Loucy (cell line): ENCODE results near the gene ALKBH8.

Experiments used
- H2AFZ ChIP-seq: fragments of 200-600 bp; sonication (generic); 2 replicates; pipeline ENCODE4 v1.6.0; 2016; ENCODE audit warnings: antibody characterized with exemption, mild to moderate bottlenecking, low read length, moderate library complexity
- H3F3A ChIP-seq: fragments of 200-600 bp; 2 replicates; pipeline ENCODE4 v1.6.0; 2016; ENCODE audit warnings: antibody characterized with exemption, low read depth, mild to moderate bottlenecking
- H3K27me3 ChIP-seq: fragments of 200-600 bp; sonication (generic); 2 replicates; pipeline ENCODE4 v1.6.1; 2014; ENCODE audit warnings: low read length, mild to moderate bottlenecking; ENCODE audit not compliant: insufficient read depth, poor library complexity, severe bottlenecking
- H3K36me3 ChIP-seq: fragments of 200-600 bp; sonication (generic); 2 replicates; pipeline ENCODE4 v1.6.1; 2016; ENCODE audit warnings: low read length; ENCODE audit not compliant: insufficient read depth
- H3K4me1 ChIP-seq: fragments of 200-600 bp; sonication (generic); 2 replicates; pipeline ENCODE4 v1.5.1; 2014; ENCODE audit warnings: low read length, mild to moderate bottlenecking; ENCODE audit not compliant: insufficient read depth, poor library complexity, severe bottlenecking
- H3K4me2 ChIP-seq: fragments of 200-600 bp; sonication (generic); 2 replicates; pipeline ENCODE4 v1.6.0; 2014; ENCODE audit warnings: antibody characterized with exemption, low read length, low read depth, mild to moderate bottlenecking; ENCODE audit not compliant: poor library complexity, severe bottlenecking
- H3K4me3 ChIP-seq: fragments of 200-600 bp; sonication (generic); 2 replicates; pipeline ENCODE4 v1.5.1; 2014; ENCODE audit warnings: low read length, mild to moderate bottlenecking, mixed read lengths; ENCODE audit not compliant: poor library complexity, severe bottlenecking
- H3K79me2 ChIP-seq: fragments of 200-600 bp; sonication (generic); 2 replicates; pipeline ENCODE4 v1.6.1; 2014; ENCODE audit warnings: low read length; ENCODE audit not compliant: insufficient read depth
- H3K9ac ChIP-seq: fragments of 200-600 bp; sonication (generic); 2 replicates; pipeline ENCODE4 v1.6.0; 2014; ENCODE audit warnings: mild to moderate bottlenecking, low read depth, low read length, moderate library complexity; ENCODE audit not compliant: poor library complexity, severe bottlenecking
- H3K9me2 ChIP-seq: fragments of 200-600 bp; sonication (generic); replicated peaks from 2 replicates; pipeline ENCODE4 v1.6.1; 2016; ENCODE audit warnings: low read depth, low read length, mixed read lengths
- H3K9me3 ChIP-seq: fragments of 200-600 bp; sonication (generic); 2 replicates; pipeline ENCODE4 v1.6.1; 2014; ENCODE audit warnings: mild to moderate bottlenecking, antibody characterized with exemption, low read length, low read depth; ENCODE audit not compliant: insufficient read depth
- H4K20me1 ChIP-seq: fragments of 200-600 bp; sonication (generic); 2 replicates; pipeline ENCODE4 v1.6.0; 2014; ENCODE audit warnings: antibody characterized with exemption, low read length, mild to moderate bottlenecking; ENCODE audit not compliant: insufficient read depth, poor library complexity, severe bottlenecking
- CTCF ChIP-seq: fragments of 200-600 bp; sonication (generic); conservative IDR thresholded peaks from 2 replicates; pipeline ENCODE4 v1.5.1; 2014; ENCODE audit warnings: mild to moderate bottlenecking, antibody characterized with exemption, low read length
- EZH2phosphoT487 ChIP-seq: fragments of 200-600 bp; IDR thresholded peaks from 2 replicates; pipeline ENCODE4 v1.6.1; 2018; ENCODE audit warnings: antibody characterized with exemption, mild to moderate bottlenecking, moderate library complexity, borderline replicate concordance

Gene ALKBH8

GRCh38 chr11:107562647-107563208 is 2.8 kb downstream of the ALKBH8 start:
- Histone ChIP-seq H3K9me2 (no peaks in the 10 kb centered on the region), H3K36me3 (no peaks in the 10 kb centered on the region), H3K4me1 (peaks cover 28% of the 10 kb centered on the region), H3K4me2 (peak overlapping the region; percentile 87), H3K27me3 (no peaks in the 10 kb centered on the region), H3K9ac (peak overlapping the region; percentile 74), H3F3A (no peaks in the 10 kb centered on the region), H3K79me2 (peaks cover 32% of the 10 kb centered on the region; the same call in 1 of the 2 replicates), H3K9me3 (no peaks in the 10 kb centered on the region), H2AFZ (no peak overlapping the region), H3K4me3 (peak overlapping the region; percentile 87), H4K20me1 (no peaks in the 10 kb centered on the region)
- TF ChIP-seq CTCF, result no peak
- TF ChIP-seq EZH2phosphoT487, result no peak

- Histone ChIP-seq H3K9me3 (no peaks in the 10 kb centered on the region), H3K9ac (no peak overlapping the region), H3F3A (no peaks in the 10 kb centered on the region), H3K4me1 (peaks cover 28% of the 10 kb centered on the region), H3K79me2 (peaks cover 32% of the 10 kb centered on the region; the same call in 1 of the 2 replicates), H3K4me2 (peak overlapping the region; percentile 87), H3K4me3 (no peak overlapping the region), H4K20me1 (no peaks in the 10 kb centered on the region), H2AFZ (no peak overlapping the region), H3K36me3 (no peaks in the 10 kb centered on the region), H3K9me2 (no peaks in the 10 kb centered on the region), H3K27me3 (no peaks in the 10 kb centered on the region)
- TF ChIP-seq EZH2phosphoT487 (no peak), CTCF (no peak)
These were observed 3.8 kb downstream of the ALKBH8 start for GRCh38 chr11:107561688-107562087.

GRCh38 chr11:107550304-107550703 is 15.2 kb downstream of the ALKBH8 start:
- Histone ChIP-seq H3F3A (no peaks in the 10 kb centered on the region), H4K20me1 (no peaks in the 10 kb centered on the region), H3K79me2 (no peaks in the 10 kb centered on the region), H3K9me3 (no peaks in the 10 kb centered on the region), H3K36me3 (peaks cover 43% of the 10 kb centered on the region; the same call in 1 of the 2 replicates), H3K9ac (no peak overlapping the region), H3K9me2 (no peaks in the 10 kb centered on the region), H3K4me1 (no peaks in the 10 kb centered on the region), H2AFZ (no peak overlapping the region), H3K4me2 (no peak overlapping the region), H3K4me3 (no peak overlapping the region), H3K27me3 (no peaks in the 10 kb centered on the region)
- no peak for TF ChIP-seq EZH2phosphoT487
- TF ChIP-seq CTCF, result no peak
